ENCODE data around the gene TSPAN3.

TSPAN3 gene

DNA sequence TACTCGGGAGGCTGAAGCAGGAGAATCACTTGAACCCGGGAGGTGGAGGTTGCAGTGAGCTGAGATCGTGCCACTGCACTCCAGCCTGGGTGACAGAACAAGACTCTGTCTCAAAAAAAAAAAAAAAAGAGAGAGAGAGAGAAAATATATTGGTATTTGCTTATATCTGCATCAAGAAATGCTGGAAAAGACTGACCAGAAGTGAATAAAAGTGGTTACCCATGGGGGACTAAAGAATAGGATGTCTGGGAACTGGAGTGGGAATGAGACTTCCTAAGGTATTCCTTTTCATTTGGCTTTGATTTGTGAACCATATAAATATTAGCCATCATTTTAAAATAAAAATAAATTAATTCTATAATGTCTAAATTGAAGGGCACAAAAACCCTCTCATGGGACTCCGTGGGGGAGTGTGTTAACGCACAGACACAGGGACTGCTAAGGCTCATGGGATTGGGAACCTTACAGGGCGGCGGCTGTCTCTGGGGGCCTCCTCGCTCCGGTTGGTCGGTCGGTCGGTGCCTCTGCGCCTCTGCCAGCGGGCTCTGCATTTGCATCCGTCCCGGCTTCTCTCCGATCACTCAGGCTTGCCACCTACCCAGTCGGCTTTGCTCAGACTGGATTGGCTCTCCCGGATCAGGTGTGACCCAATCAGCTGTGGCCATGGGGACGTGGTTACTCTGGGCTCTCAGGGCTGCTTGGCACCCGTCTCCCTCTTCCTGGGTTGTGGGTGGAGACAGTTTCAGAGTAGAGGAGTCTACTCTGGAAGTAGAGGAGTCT, 12.7 kb upstream of the TSPAN3 start:
- peak; percentile 86 for DNase-seq

DNA sequence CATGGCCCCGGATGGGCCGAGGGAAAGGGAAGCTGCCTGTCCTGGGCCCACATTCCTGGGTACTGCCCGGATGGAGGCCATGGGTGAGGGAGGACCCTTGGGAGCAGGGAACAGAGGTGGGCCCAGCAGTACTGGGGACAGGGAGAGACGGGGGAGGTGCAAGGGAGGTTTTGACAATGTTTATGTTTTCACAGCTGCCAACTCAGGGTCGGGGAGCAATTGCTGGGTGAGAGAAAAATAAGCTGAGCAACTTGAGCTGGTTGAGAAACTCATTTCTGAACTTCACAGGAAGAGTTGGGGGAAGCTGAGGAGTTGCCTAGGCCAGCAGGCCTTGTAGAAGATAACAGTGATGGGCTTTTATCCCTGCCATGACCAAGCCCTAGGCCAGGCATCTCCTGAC, 11.1 kb upstream of the TSPAN3 start:
- no peak for DNase-seq

DNA sequence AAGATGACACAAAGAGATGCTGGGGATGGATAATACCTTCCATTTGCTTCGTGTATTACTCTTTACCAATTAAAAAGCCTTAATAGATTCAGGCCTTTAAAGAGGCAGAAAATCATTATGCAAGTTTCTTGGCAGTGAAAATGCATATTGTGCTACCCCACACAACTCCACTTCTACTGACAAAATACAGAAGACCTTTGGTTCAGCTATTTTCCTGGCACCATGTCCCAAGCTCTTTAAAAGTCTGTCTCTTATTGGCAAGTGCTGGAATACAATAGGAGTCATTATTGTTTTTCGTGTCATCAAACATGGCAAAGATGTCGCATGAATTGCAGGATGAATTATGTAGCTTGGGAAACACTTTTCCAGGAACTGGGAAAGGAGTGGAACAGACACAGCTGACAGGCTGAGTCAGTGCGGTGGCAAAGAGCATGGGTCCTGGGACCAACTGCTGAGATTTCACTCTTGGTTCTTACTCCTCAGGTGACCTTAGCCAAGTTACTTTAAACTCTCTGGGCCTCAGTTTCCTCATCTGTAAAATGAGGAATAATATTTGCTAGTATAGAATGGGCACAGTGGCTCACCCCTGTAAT, 5.5 kb upstream of the TSPAN3 start:
- no peak for DNase-seq

DNA sequence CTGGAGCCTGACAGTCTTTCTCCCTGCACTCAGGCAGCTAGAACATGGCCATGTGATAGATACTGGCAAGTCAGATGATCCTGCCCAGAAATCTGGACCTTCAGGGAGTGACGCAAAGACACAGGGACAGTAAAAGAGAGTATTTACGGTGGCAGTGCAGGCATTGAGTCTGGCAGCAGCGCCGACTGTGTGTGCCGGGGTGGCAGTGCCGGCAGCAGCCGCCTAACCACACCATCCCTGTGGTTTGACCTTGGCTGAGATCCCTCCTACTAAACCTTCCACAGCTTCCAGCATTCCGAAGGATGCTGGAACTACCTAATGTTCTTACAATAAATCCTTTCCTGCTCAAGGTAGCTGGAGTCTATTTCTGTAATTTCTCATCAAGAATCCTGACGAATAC, 4.6 kb upstream of the TSPAN3 start:
- no peak for DNase-seq

DNA sequence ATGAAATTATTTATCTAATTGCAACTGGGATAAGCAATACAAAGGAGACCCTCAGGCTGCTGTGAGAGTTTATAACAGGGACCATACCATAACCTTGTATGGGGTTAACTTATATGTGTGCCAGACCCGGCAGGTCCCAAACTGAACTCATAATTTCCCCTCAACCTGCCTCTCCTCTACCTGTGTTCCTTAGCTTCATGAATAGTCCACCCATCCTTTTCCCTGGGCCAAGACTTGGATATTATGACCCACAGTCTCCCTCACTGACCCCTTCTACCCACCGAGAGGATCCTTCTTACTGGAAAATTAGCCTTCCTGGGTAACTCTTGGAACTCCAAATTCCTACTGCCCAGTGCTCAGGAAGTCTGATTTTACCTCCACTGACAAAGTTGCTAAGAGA, 3.4 kb upstream of the TSPAN3 start:
- DNase-seq = no peak

DNA sequence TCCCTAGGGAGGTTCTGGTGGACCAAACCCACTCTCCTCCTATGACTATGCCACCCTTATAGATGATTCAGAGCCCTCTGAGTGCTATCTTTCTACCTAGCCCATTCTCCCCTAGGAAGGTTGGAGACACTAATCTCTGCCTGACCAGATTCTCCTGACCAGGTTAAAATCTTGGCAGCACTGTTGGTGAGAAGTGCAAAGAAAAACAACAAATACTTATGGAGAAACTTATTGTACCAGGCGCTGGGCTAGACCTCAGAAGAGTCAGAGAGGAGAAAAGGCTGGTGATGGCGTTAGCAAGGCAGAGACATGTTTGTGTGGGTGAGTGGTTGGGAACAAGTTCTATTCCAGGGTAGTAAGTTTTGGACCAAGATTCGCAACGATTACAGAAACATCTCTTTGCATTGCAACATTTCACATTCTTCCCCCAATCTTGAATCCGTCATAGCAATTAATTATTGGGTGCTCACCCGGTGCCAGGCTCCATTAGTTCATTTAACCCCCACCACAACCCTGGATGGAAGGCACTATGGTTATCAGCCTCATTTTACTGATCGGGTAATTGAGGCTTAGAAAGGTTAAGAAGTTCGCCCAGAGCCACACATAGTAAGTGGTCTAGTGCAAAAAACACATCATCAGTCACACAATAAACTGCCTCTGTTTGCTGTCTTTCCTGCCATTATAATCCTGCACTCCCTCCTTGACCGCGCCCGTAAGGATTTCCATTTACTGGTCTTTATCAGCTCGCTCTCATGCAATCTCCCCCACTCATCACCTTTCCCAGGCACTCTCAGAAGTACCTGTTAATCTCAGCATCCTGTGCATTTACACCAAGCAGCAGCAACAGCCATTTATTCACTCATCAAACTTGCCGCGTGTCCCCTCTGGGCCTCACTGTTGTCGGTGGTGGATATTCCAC, 655 bp upstream of the TSPAN3 start:
- no peak for DNase-seq

DNA sequence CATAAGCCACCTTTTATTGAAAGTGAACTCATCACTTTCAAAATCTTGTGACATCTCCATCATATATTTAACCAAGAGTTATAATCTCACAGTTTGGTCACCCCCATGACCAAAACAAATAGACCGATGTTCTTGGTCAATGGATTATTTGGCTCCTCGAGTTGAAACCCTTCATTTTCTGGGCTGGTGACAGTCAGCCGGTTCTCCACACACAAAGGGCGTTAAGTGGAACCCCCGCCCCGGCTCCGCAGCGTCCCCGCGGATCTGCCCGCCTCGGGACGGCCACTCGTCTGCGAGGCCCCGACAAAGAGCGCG, 772 bp downstream of the TSPAN3 start:
- peak; percentile 16 for DNase-seq

DNA sequence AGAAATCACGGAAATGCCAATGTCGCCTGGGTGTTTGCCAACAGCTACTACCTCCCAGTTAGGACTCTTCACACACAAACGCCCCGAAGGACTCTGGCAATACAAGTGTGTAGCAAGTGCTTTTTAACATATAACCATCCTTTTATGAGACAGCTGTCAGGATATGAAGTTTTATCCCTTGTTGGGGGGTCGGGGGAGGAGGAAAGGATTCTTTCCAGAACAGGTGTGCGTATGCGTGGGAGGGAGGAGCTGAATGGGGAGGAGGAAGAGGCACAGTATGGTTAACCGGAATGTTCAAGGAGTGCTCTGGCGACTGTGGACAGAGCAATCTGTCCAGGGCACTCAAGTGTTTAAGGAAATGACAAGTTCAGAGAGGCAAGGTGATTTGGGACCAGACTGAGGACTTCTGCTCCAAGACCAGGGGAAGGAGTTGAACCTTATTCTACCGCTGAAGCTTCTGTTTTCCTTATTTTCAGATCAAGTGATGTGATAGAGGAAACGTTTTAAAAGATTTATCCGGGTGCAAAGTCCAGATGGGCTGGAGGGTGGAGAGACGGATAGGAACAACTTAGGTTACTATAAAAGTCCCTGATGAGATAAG, 1.3 kb downstream of the TSPAN3 start:
- DNase-seq = peak; percentile 17

DNA sequence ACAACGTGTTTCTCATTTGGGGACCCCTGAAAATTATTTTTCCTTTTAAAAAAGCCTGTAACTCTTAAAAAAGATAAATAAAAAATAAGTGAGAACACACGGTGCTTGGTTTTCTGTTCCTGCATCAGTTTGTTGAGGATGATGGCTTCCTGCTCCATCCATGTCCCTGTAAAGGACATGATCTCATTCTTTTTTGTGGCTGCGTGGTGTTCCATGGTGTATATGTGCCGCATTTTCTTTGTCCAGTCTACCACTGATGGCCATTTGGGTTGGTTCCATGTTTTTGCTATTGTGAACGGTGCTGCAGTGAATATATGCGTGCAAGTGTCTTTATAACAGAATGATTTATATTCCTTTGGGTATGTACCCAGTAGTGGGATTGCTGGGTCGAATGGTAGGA, 2.3 kb downstream of the TSPAN3 start:
- no peak for DNase-seq

DNA sequence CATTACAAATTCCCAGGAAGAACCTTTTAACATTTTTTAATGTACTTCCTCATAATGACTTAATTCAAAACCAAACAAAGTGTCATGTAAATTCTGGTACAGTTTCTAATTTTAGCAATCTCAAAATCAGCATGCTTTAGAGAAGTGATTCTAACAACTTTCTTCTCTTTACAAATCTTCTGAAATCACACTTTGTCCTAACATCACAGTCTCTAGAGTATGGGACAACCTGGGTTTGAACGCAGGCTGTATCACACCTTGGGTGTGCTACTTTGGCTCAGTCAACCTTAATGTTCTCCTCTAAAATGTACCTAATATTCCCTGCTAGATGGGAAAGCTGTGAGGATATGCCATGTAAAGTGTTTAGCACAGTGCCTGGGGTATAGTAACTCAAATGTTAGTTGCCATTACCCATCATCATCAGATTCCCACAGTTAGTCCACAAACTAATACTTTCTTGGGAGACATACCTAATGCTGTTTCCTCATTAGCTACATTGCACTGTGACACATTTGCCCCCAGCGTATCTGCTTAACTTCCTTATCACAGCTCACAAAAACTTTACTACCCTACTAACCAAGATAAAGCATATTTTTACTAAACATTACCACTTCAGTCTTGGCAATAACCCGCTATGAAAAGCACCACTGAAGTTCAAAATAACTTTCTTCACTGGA, 3.1 kb downstream of the TSPAN3 start:
- DNase-seq = peak; percentile 22

DNA sequence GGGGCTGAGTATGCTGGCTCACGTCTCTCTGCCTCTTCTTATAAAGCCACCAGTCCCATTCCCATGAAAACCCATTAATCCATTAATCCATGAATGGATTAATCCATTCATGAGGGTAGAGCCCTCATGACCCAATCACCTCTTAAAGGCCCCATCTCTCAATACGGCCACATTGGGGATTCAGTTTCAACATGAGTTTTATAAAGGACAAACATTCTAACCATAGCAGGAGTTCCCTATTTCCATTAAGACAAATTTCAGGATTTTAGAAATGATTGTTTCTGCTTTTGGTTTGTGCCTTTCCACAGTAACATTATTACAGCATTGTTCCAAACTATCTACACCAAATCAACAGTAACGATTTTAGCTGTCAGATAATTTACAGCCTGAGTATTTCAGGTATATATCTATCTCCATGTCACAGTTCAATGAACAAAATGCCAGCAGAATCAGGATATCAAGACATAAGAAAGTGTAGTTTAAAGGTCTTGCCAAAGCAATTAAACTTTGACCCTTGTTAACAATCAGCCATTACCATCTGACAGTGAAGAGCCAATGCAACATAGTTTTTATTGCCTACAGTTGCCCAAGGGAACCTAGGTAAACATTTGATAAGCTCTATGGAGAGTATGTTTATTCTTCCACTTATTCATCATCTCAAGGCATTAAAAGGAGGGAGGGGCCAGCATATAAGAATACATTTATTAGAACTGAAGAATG, 3.8 kb downstream of the TSPAN3 start:
- DNase-seq = peak; percentile 12

DNA sequence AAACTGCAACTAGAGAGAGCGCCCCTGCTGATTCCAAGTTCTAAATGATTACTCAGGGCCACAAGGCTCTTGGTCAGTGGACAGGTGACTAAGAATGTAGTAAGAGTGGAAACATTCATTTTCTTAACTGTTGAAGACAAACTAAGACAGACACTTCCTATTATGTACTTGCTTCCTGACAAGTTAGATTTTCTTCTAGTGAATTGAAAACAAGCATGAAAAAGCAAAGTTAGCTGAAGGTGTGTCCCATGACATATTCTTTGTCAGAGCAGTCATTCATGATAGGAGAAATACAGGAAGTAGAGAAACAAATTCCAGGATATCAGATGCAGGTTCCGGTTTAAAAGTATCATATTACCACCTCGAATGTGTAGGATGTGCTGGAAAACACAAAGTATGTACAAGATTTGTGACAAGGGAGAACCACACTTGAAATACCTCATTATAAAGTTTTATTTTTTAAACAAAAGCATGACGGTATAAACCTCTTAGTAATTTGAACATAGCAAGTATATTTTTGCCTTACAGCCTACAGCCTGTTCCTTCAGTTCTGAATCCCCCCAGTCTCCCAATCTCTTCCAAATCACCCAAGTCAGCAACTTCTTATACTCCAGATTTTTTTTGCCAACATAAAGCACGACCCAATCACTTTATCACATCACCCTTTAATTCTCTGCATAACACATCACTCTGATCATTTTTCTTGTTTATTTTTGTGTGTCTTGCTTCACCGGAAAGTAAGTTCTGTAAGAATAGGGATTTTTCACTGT, 6.2 kb downstream of the TSPAN3 start:
- no peak for DNase-seq

DNA sequence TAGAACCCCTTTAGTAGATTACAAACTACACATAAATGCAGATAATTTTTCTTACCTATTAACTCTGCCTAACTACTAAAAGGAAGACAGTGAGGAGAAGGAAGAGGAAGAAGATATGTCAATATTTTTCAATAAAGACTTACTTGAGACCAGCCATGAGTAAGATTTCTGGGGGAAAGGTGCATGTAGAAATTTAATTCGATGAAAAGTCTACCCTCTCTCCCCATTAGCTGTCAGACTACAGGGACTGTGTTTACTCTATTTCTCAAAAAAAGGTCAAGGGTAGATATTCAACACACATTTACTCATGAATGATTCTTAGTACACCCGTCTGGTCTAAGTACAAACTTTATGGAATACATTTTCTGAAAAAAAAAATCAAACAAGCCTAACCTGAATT, 6.8 kb downstream of the TSPAN3 start:
- DNase-seq = no peak

DNA sequence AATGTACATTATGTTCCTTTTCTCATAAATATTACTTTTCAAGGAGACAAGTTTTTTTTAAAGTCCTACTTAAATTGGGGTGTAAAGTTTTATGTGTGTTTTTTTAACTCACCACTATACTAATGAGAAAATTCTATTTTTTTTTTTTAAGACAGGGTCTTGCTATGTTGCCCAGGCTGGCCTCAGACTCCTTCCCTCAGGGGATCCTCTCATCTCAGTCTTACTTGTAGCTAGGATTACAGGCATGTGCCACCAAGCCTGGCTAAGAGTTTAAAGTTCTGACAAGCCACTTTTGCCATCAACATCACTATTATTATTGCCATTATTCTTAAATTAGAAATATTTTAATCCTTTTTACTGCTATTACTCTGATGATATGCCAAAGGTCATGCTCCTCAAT, 7.7 kb downstream of the TSPAN3 start:
- no peak for DNase-seq

DNA sequence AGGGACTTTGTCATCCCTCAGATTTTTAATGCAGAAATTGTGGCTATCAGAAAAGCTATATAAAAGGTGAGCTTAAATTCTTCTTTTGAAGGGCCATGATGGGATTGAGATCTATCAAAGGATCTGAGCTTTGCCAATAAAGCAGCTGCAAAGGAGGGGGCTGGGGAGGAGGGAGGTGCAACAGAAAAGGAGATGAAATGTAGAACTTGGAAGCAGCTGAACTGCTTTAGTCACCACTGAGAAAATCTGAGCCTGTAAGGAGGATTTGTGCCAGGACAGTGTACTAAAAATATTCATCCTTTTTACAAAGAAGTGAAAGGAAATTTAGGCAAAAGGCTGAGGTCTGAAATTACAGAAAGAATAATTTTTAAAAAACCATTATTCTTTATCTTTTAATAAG, 10.4 kb downstream of the TSPAN3 start:
- no peak for DNase-seq

DNA sequence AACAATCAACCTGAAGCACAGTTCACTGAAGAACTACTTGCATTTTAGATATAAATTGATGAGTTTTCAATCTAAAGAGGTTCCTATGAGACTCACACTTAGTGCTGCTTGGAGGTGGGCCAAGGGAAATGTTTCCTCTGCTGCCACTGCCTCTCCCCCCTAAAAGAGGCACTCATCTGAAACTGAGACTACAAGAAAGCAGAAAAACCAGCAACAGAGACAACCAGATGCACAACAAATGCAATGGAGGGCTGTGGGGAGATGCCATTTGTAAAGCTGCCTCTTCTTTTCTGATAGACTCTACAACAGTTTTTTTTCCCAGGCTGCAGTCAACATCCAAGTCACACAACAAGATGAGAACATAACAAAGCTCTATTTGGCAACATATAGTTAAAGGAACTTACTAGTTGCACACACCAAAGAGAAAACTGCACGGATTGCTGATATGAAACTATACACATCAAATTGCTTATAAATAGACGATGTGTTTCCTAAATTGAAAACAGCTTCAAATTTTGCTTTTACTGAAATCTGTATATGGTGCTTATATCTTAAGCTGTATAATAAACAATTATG, 11.0 kb downstream of the TSPAN3 start:
- no peak for DNase-seq

DNA sequence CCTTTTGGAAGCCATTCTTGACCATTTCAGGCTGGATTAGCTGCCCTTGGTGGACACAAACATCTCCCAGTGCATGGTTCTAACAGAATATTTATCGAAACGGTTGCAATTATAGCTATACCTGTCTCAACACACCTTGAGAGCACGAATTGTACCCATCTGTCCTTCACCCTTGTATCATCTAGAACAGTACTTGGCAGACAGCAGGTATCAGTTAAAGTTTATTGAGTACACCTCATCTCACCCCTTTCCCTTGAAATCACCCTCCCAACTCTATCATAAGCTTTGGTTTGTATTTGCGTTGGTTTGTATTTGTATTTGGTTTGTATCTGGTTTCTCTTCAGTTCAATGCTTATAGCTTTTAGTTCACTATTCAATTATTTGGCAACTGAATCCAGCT, 12.4 kb downstream of the TSPAN3 start:
- no peak for DNase-seq

DNA sequence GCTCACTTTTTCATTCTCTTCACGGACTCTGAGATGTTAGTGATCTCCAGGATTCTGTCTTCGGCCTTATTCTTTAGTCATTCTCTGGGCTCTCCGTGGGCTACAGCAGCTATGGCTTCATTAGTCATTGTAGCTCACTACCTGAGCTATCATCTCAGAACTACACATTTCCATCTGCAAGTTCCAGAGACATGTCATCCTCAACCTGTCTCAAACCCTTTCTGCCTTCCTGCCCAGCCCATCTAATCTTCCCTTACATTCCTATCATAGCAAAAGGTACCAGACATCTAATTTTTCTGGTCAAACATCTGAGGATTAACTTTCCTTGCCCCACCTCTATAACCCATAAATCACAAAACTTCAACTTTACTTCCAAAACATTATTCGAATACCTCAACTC, 13.2 kb downstream of the TSPAN3 start:
- DNase-seq = no peak

DNA sequence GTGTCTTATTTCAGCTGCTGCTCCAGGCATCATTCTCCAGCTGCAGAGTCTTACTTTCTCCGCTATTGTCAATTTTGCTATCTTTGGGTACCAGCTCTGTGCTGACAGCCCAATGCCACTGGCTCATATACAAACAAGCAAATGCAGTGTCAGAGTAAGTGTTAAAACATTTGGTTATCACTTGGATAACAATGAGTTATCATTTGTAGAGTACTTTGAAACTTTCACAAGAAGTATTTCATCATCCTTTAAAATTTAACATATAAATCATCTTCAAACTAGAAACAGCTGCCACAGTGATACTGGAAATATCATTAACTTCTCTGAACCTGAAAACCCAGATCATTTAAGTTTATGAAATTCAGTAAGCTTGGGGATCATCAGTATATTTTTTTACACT, 13.8 kb downstream of the TSPAN3 start:
- no peak for DNase-seq

DNA sequence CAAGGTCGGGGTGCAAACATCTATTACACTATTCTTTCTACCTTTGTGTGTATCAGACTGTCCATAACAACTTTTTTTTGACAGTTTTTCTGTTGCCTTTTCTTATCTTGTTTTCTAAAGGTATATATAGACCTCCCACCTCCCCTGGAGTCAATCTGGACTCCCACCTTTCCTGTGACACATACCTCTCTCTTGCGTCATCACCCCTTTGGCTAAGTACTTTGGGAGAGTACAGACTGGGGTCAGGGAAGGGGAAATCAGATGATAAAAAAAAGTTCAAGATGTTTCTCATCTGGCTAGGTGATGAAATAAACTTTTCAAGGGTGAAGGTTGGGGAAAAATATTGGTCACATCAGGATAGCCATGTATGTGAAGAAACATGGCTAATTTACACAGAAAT, 17.2 kb downstream of the TSPAN3 start:
- DNase-seq = no peak

DNA sequence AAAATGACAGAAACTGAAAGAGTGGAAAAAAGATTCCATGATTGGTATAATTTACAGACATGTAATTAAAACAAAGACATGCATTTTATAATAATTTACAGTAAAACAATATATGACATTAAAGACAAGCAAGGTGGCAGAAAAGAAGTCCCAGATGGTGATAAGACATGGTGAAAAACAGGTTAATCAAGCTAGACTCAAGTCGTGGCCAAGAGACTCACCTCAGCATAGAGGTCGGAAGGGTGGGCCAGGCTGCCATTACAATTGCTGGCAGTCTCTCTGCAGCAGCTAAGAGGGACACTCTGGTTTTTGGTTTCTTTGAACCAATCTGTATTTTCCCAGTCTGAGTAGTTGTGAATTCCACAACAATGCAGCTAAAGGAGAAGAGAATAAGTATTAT, 18.4 kb downstream of the TSPAN3 start:
- DNase-seq = no peak

Measured in hematopoietic multipotent progenitor cell treated with erythropoietin and hydrocortisone succinate and interleukin-3 and kit ligand, for 8 days (in vitro differentiated cells).